ENCODE data around the gene GRK6. TPM values are rescaled to one million over a fixed set of nuclear protein-coding genes. Genes with fewer than 3 reads are reported as not detected.

The GRK6 gene
- polyA plus RNA-seq, 1 of the 3 experiments (the other 2 are of a cell fraction) = 39.5 TPM

- Histone ChIP-seq H3K27me3 (ENCODE audit: insufficient read depth) (no peaks in the 10 kb centered on the region), H4K20me1 (ENCODE audit: insufficient read depth) (0 out of 2 replicates have a peak, but pooled peaks cover 13% of the 10 kb centered on the region), H3K4me2 (peak overlapping the region; percentile 69), H3K27ac (ENCODE audit: low read depth in 2 of 2, low read length in 1 of 2) (peak overlapping the region; percentile 89 to 92), H3K79me2 (ENCODE audit: insufficient read depth) (peaks cover 30% of the 10 kb centered on the region), H3K9me3 (no peaks in the 10 kb centered on the region), H3K4me3 (ENCODE audit: low read depth in 2 of 2, low read length in 1 of 2) (peak overlapping the region; percentile 53 to 68), H3K9me2 (no peaks in the 10 kb centered on the region), H3K9ac (peak overlapping the region; percentile 73), H3K4me1 (ENCODE audit: control insufficient read depth in 1 of 2, insufficient read depth in 2 of 2, low read depth in 1 of 2, low read length in 1 of 2) (peaks cover 5 to 33% of the 10 kb centered on the region in 2 experiments; a peak in 2 of 4 replicates), H3F3A (replicated peaks; ENCODE audit: insufficient read depth) (peaks cover 12% of the 10 kb centered on the region), H3K36me3 (replicated peaks in 1 of 2; ENCODE audit: control insufficient read depth in 1 of 2, insufficient read depth in 2 of 2, low read length in 1 of 2) (no peaks in the 10 kb centered on the region), H2AFZ (ENCODE audit: low read depth) (peak overlapping the region; percentile 85)
- 73% methylated on average over 13 of the region's 13 CpGs for WGBS (ENCODE audit: low lambda C conversion rate)
- ChIA-PET CTCF (interaction anchor here (0.9 to 10.8 kb wide), 8 partner anchors 16 to 76 kb away, joined by 3 to 120 read pairs (median 4); no protein-coding TSS in a partner anchor), POLR2A (interaction anchor here (0.7 to 2.1 kb wide), 4 partner anchors 19 to 72 kb away, joined by 3 to 11 read pairs (median 4); no protein-coding TSS in a partner anchor)
- no peak for DNase-seq
- no peak for TF ChIP-seq FOXM1 (IDR thresholded peaks at IDR 0.05; ENCODE audit: low read depth)
- TF ChIP-seq SIN3A (IDR thresholded peaks at IDR 0.05; ENCODE audit: borderline replicate concordance, low read depth, low read length) = no peak
- TF ChIP-seq, protein P1, sequence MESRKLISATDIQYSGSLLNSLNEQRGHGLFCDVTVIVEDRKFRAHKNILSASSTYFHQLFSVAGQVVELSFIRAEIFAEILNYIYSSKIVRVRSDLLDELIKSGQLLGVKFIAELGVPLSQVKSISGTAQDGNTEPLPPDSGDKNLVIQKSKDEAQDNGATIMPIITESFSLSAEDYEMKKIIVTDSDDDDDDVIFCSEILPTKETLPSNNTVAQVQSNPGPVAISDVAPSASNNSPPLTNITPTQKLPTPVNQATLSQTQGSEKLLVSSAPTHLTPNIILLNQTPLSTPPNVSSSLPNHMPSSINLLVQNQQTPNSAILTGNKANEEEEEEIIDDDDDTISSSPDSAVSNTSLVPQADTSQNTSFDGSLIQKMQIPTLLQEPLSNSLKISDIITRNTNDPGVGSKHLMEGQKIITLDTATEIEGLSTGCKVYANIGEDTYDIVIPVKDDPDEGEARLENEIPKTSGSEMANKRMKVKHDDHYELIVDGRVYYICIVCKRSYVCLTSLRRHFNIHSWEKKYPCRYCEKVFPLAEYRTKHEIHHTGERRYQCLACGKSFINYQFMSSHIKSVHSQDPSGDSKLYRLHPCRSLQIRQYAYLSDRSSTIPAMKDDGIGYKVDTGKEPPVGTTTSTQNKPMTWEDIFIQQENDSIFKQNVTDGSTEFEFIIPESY (IDR thresholded peaks at IDR 0.05; ENCODE audit: borderline replicate concordance, low read depth) = no peak
- no peak for TF ChIP-seq CTCF (IDR thresholded peaks at IDR 0.05)
- no peak for TF ChIP-seq RFX5 (IDR thresholded peaks at IDR 0.05; ENCODE audit: low read length)
- TF ChIP-seq JUND (IDR thresholded peaks at IDR 0.05) = no peak
These were observed 1.2 kb upstream of the GRK6 start for GRCh38 chr5:177425196-177425800.

GRCh38 chr5:177425801-177426565 is 493 bp upstream of the GRK6 start:
- Histone ChIP-seq H3K79me2 (ENCODE audit: insufficient read depth) (peaks cover 30% of the 10 kb centered on the region), H3K9ac (peak overlapping the region; percentile 73), H2AFZ (ENCODE audit: low read depth) (peak overlapping the region; percentile 85), H4K20me1 (ENCODE audit: insufficient read depth) (0 out of 2 replicates have a peak, but pooled peaks cover 13% of the 10 kb centered on the region), H3K27me3 (ENCODE audit: insufficient read depth) (no peaks in the 10 kb centered on the region), H3K27ac (ENCODE audit: low read depth in 2 of 2, low read length in 1 of 2) (peak overlapping the region; percentile 89 to 92), H3K9me2 (no peaks in the 10 kb centered on the region), H3K4me2 (peak overlapping the region; percentile 69), H3K4me3 (ENCODE audit: low read depth in 2 of 2, low read length in 1 of 2) (peak overlapping the region; percentile 53 to 68), H3K9me3 (no peaks in the 10 kb centered on the region), H3K4me1 (ENCODE audit: control insufficient read depth in 1 of 2, insufficient read depth in 2 of 2, low read depth in 1 of 2, low read length in 1 of 2) (peaks cover 5 to 33% of the 10 kb centered on the region in 2 experiments; a peak in 2 of 4 replicates), H3F3A (replicated peaks; ENCODE audit: insufficient read depth) (peaks cover 12% of the 10 kb centered on the region), H3K36me3 (replicated peaks in 1 of 2; ENCODE audit: control insufficient read depth in 1 of 2, insufficient read depth in 2 of 2, low read length in 1 of 2) (peaks cover 0 to 4% of the 10 kb centered on the region in 2 experiments)
- peak; percentile 99 for DNase-seq
- 4% methylated on average over 28 of the region's 52 CpGs for WGBS (ENCODE audit: low lambda C conversion rate)
- CTCF ChIA-PET = interaction anchor here (0.9 to 10.8 kb wide), 13 partner anchors 15 to 313 kb away, joined by 3 to 120 read pairs (median 4); no protein-coding TSS in a partner anchor
- POLR2A ChIA-PET = interaction anchor here (0.6 to 2.1 kb wide), 8 partner anchors 11 to 115 kb away, joined by 3 to 16 read pairs (median 6); partner anchors contain the start of gene PRR7
- TF ChIP-seq, protein P2, sequence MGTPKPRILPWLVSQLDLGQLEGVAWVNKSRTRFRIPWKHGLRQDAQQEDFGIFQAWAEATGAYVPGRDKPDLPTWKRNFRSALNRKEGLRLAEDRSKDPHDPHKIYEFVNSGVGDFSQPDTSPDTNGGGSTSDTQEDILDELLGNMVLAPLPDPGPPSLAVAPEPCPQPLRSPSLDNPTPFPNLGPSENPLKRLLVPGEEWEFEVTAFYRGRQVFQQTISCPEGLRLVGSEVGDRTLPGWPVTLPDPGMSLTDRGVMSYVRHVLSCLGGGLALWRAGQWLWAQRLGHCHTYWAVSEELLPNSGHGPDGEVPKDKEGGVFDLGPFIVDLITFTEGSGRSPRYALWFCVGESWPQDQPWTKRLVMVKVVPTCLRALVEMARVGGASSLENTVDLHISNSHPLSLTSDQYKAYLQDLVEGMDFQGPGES (IDR thresholded peaks at IDR 0.05; ENCODE audit: low read depth, low read length) = peak; percentile 69
- TF ChIP-seq FOXM1 (IDR thresholded peaks at IDR 0.05; ENCODE audit: low read depth) (0 out of 2 replicates have a peak, but pooled peaks have one; percentile 25), NRF1 (IDR thresholded peaks at IDR 0.05; ENCODE audit: low read depth, low read length) (no peak), MXI1 (IDR thresholded peaks at IDR 0.05; ENCODE audit: low read depth, low read length) (peak; percentile 22; the same call in 1 of the 2 replicates), SIN3A (IDR thresholded peaks at IDR 0.05; ENCODE audit: borderline replicate concordance, low read depth, low read length) (peak; percentile 19; the same call in 1 of the 2 replicates), FOXJ3 (CRISPR knock-in tag; IDR thresholded peaks at IDR 0.05) (no peak), FOSL2 (IDR thresholded peaks at IDR 0.05; ENCODE audit: borderline replicate concordance, low read depth) (no peak)
- TF ChIP-seq, protein P3, sequence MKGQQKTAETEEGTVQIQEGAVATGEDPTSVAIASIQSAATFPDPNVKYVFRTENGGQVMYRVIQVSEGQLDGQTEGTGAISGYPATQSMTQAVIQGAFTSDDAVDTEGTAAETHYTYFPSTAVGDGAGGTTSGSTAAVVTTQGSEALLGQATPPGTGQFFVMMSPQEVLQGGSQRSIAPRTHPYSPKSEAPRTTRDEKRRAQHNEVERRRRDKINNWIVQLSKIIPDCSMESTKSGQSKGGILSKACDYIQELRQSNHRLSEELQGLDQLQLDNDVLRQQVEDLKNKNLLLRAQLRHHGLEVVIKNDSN (IDR thresholded peaks at IDR 0.05; ENCODE audit: borderline replicate concordance, low read depth) = no peak
- TF ChIP-seq, protein P1 (IDR thresholded peaks at IDR 0.05; ENCODE audit: borderline replicate concordance, low read depth) = no peak
- TF ChIP-seq, protein P4, sequence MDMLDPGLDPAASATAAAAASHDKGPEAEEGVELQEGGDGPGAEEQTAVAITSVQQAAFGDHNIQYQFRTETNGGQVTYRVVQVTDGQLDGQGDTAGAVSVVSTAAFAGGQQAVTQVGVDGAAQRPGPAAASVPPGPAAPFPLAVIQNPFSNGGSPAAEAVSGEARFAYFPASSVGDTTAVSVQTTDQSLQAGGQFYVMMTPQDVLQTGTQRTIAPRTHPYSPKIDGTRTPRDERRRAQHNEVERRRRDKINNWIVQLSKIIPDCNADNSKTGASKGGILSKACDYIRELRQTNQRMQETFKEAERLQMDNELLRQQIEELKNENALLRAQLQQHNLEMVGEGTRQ (IDR thresholded peaks at IDR 0.05; ENCODE audit: borderline replicate concordance, low read depth, low read length) = no peak
